ENCODE measurements around the gene TBPL2.

The TBPL2 gene

DNA sequence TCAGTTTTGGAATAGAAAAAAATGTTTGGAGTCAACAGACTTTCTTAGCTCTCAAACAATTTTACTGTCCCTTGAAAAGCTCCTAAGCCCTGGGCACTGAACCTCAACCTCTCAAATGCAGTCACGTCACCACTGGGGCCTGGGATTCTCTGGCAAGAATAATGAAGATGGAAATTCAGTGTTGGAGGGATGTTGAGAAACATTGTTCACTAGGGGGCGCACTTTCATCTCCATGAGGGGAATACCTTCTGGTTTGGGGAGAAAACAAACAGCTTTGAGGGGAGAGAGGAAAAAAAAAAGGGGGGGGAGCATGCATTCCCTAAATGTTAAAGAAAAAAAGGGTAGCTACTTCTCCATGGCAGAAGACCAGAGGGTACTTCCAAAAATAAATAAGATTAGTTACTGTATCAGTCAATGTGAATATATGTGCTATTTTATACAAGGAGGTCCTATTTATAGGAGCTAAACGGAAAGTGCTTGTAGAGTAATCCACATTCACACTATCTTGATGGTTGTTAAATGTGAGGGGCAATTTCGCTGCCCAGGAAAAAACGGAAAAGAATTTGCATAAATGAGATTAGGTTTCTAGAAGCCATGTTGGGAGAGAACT is 5.8 kb upstream of the TBPL2 start:
- H3K4me3 ChIP-seq (replicated peaks; ENCODE audit: low read depth, low read length) = no peak overlapping the region
- peak; percentile 69 for DNase-seq (ENCODE audit: extremely low read depth, low read depth)

DNA sequence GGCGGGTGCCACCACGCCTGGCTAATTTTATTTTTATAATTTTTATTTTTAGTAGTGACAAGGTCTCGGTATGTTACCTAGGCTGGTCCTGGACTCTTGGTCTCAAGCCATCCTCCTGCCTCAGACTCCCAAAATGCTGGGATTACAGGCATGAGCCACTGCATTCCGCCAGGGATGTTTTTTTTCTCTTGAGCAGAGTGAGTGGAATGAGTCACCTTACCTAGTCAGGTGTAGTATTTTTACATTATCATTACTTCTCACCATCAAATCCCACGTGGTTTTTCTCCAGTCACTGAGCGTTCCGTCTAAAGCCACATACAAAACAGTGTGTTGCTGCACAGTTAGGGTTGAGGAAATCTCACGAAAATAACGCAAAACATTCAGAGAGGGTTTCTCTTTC is 870 bp upstream of the TBPL2 start:
- no peak for DNase-seq (ENCODE audit: extremely low read depth, low read depth)
- TF ChIP-seq, protein P1, sequence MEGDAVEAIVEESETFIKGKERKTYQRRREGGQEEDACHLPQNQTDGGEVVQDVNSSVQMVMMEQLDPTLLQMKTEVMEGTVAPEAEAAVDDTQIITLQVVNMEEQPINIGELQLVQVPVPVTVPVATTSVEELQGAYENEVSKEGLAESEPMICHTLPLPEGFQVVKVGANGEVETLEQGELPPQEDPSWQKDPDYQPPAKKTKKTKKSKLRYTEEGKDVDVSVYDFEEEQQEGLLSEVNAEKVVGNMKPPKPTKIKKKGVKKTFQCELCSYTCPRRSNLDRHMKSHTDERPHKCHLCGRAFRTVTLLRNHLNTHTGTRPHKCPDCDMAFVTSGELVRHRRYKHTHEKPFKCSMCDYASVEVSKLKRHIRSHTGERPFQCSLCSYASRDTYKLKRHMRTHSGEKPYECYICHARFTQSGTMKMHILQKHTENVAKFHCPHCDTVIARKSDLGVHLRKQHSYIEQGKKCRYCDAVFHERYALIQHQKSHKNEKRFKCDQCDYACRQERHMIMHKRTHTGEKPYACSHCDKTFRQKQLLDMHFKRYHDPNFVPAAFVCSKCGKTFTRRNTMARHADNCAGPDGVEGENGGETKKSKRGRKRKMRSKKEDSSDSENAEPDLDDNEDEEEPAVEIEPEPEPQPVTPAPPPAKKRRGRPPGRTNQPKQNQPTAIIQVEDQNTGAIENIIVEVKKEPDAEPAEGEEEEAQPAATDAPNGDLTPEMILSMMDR (IDR thresholded peaks at IDR 0.05; ENCODE audit: low read depth, low read length, missing control alignments) = no peak
- H3K4me3 ChIP-seq (replicated peaks; ENCODE audit: low read depth, low read length) = no peak overlapping the region

More for the DNA sequence above, 5.8 kb upstream of the TBPL2 start:
- TF ChIP-seq, protein P1 (IDR thresholded peaks at IDR 0.05; ENCODE audit: low read depth, low read length, missing control alignments) = peak; percentile 67

DNA sequence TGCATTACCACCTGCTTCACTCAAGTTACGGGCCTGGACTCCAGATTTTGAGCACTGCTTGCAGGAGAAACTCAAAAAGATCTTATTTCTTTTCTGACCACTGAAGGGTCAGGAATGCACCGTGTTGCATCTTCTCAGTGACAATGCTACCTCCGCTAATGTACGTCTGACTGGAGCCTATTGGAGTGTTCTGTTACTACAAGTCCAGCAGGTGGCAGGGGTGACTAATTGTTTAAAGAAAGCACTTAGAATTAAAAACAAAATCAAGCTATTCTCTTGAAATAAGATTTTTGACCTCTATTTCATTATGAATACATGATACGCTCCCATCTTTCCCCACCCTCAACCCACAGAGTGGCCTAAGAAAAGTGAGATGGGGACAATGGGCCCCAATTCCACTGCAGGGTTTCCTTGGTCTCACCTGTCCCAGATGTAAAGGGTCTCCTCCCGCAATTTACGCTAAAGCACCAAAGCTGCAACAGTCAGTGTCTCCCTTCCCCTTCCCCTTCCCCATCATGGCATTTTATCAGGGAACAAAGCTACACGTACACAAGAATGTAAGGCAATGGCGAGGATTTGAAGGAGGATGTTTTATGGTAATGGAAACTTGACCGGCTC is 2.2 kb downstream of the TBPL2 start:
- TF ChIP-seq, protein P1 (IDR thresholded peaks at IDR 0.05; ENCODE audit: low read depth, low read length, missing control alignments) = peak; percentile 57
- no peak for DNase-seq (ENCODE audit: extremely low read depth, low read depth)
- H3K4me3 ChIP-seq (replicated peaks; ENCODE audit: low read depth, low read length) = no peak overlapping the region

DNA sequence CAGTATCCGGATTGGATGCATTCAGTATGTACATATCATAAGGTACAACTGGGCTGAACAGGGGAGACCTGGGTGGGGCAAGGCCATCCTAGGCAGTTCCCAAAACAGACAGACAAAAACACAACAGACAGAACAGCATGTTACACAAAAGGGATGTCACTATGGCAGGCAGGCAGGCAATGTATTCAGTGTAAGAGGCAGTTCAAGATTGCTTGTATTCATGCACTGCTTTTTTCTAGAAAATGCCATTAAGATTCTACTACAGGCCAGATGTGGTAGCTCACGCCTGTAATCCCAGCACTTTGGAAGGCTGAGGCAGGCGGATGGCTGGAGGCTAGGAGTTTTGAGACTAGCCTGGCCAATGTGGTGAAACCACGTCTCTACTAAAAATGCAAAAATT is 3.5 kb downstream of the TBPL2 start:
- no peak for DNase-seq (ENCODE audit: extremely low read depth, low read depth)
- TF ChIP-seq, protein P1 (IDR thresholded peaks at IDR 0.05; ENCODE audit: low read depth, low read length, missing control alignments) = no peak
- no peak overlapping the region for H3K4me3 ChIP-seq (replicated peaks; ENCODE audit: low read depth, low read length)

DNA sequence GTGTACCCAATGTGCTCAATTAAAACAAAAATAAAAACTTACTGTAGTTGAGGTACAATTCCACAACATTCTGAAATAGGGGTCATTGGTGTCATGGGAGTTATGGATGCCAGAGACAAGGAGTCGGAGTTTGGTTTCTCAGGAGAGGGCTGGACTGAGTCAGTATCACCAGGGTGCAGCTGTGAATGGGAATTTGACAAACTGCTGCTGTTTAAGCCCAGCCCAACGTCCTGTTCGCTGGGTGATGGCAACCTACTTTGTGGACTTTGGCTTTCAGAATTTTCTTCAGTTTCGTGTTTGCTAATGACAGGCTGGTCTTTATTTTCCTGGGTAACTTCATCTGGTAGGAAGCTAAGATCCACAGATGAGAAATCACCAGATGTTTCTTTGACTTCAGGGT is 3.9 kb downstream of the TBPL2 start:
- DNase-seq (ENCODE audit: extremely low read depth, low read depth) = no peak
- H3K4me3 ChIP-seq (replicated peaks; ENCODE audit: low read depth, low read length) = no peak overlapping the region
- TF ChIP-seq, protein P1 (IDR thresholded peaks at IDR 0.05; ENCODE audit: low read depth, low read length, missing control alignments) = no peak

DNA sequence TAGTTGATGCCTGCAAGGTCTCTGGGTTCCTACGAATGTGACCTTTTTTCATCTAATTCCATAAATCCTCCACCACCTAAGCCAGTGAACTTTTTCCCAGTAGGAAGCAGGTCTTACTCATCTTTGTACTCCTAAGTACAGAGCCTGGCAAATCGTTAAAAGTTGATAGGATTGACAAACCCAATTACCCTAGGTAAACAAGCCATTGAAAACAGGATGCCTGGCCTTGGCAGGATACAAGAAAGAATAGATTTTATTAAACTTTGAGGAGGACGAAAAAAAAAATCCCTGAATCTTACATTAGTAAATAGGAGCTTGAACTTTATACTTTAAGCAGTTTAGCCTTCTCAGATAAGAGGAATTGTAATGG is 5.6 kb downstream of the TBPL2 start:
- TF ChIP-seq, protein P1 (IDR thresholded peaks at IDR 0.05; ENCODE audit: low read depth, low read length, missing control alignments) = no peak
- no peak overlapping the region for H3K4me3 ChIP-seq (replicated peaks; ENCODE audit: low read depth, low read length)
- DNase-seq (ENCODE audit: extremely low read depth, low read depth) = no peak
